ENCODE data around the gene FRAS1. TPM values are rescaled to one million over a fixed set of nuclear protein-coding genes. Genes with fewer than 3 reads are reported as not detected.

Gene FRAS1
- total and polyA plus RNA-seq, 9 of the 15 experiments (the other 6 are each of a cell fraction or from before 2014, with no cell fraction given), result under 0.01 to 0.11 (median 0.04) TPM; not detected in 2

DNA sequence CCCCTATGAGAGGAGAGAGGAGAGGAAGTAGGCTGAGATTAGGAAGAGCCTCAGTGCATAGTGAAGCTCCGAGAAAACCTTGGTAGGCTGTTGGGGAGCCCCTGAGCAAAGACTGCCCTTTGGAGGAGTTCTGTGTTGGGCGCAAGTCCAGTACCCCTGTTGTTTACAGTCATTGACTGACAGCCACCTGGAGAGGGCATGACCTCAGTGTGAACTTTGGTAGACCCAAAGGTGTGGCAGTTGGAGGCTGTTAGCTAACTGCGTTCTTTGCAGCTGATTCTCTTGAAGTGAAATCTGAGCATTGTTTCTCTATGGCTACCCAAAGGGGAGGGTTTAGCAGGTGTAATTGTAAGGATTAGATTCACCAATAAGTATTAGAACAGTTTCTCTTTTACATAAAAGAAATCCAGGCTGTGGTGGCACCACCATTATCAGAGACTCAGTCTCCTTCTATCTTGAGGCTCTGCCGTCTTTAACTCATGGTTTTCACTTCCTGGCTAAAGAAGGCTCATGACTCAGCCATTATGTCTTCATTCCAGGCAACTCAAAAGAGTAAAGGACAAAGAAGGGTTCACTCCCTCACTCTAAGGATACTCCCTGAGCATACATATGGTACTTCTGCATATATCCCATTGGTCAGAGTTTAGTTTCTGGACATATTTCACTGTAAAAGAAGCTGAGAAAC, 527.9 kb downstream of the FRAS1 start (continued):
- TF ChIP-seq L3MBTL2 (IDR thresholded peaks at IDR 0.05), result no peak
- TF ChIP-seq MXI1 (IDR thresholded peaks at IDR 0.05; ENCODE audit: low read depth, low read length), result no peak
- TF ChIP-seq MBD2 (IDR thresholded peaks at IDR 0.05; ENCODE audit: borderline replicate concordance, low read depth), result no peak
- no peak for TF ChIP-seq CHCHD3 (CRISPR knock-in tag; IDR thresholded peaks at IDR 0.05)
- no peak for TF ChIP-seq ZNF384 (IDR thresholded peaks at IDR 0.05; ENCODE audit: low read depth, low read length)
- no peak for TF ChIP-seq ZNF609 (CRISPR knock-in tag; IDR thresholded peaks at IDR 0.05; ENCODE audit: borderline replicate concordance)
- 0 out of 2 replicates have a peak, but pooled peaks have one; percentile 23 for TF ChIP-seq SPI1 (IDR thresholded peaks at IDR 0.05; ENCODE audit: borderline replicate concordance, low read depth, low read length)
- TF ChIP-seq PTRF (tag; IDR thresholded peaks at IDR 0.05), result no peak
- TF ChIP-seq NFE2L1 (tag; IDR thresholded peaks at IDR 0.05; ENCODE audit: borderline replicate concordance, low read depth), result no peak
- TF ChIP-seq EHMT2 (IDR thresholded peaks at IDR 0.05), result peak; percentile 72
- TF ChIP-seq ZNF408 (CRISPR knock-in tag; IDR thresholded peaks at IDR 0.05; ENCODE audit: low read depth), result no peak
- no peak for TF ChIP-seq ZNF436 (CRISPR knock-in tag; IDR thresholded peaks at IDR 0.05)
- no peak for TF ChIP-seq ZNF507 (tag; conservative IDR thresholded peaks at IDR 0.05)
- TF ChIP-seq ZNF764 (CRISPR knock-in tag; IDR thresholded peaks at IDR 0.05; ENCODE audit: low read depth), result no peak
- TF ChIP-seq ZC3H8 (IDR thresholded peaks at IDR 0.05), result no peak
- TF ChIP-seq RNF2 (IDR thresholded peaks at IDR 0.05), result no peak
- peak; percentile 38; the same call in 1 of the 2 replicates for TF ChIP-seq ZNF175 (CRISPR knock-in tag; IDR thresholded peaks at IDR 0.05; ENCODE audit: low read depth)
- no peak for TF ChIP-seq ZNF24 (IDR thresholded peaks at IDR 0.05)
- TF ChIP-seq ZKSCAN3 (CRISPR knock-in tag; IDR thresholded peaks at IDR 0.05), result no peak
- peak; percentile 44 for TF ChIP-seq ELF1 (tag; IDR thresholded peaks at IDR 0.05)
- TF ChIP-seq ETV1 (tag; conservative IDR thresholded peaks at IDR 0.05; ENCODE audit: low read depth), result peak; percentile 31; the same call in 1 of the 2 replicates
- no peak for TF ChIP-seq HNRNPL (IDR thresholded peaks at IDR 0.05; ENCODE audit: low read depth, low read length)
- TF ChIP-seq PCBP1 (IDR thresholded peaks at IDR 0.05; ENCODE audit: low read depth, low read length, poor library complexity, severe bottlenecking), result no peak
- TF ChIP-seq RBBP5 (IDR thresholded peaks at IDR 0.05; ENCODE audit: borderline replicate concordance, insufficient read depth, low read length, poor library complexity, severe bottlenecking), result no peak
- no peak for TF ChIP-seq GTF2B (IDR thresholded peaks at IDR 0.05; ENCODE audit: extremely low read depth, insufficient read length)
- no peak for TF ChIP-seq TCF3 (CRISPR knock-in tag; IDR thresholded peaks at IDR 0.05)
